HCT116 (cell line): ENCODE data around the gene ADAMTSL2. TPM values are rescaled to one million over a fixed set of nuclear protein-coding genes. Genes with fewer than 3 reads are reported as not detected.

Experiments
- ATAC-seq: fragments of 200-7000 bp; cut with Tn5 transposase; 2 replicates; pipeline ENCODE4 v1.9.1; 2020; ENCODE audit warnings: mild to moderate bottlenecking, moderate library complexity
- BruUV-seq: library from RNA; stranded (reverse); fragments of 400-500 nt; replicated peaks from 2 replicates; lab custom pipeline; 2021; lab: Mats Ljungman, UMichigan
- CTCF ChIA-PET: fragments of 300-600 bp; sonication (Branson Sonifier 250); formaldehyde crosslinking; loops from one replicate; lab custom pipeline; 2021; ENCODE audit warnings: antibody characterized with exemption; lab: Charles Lee
- POLR2A ChIA-PET: fragments of 300-600, 350-600 bp; sonication (Branson Sonifier 250); formaldehyde crosslinking; loops from one replicate; lab custom pipeline; 2021; ENCODE audit warnings: antibody characterized with exemption; lab: Charles Lee
- RAD21 ChIA-PET, 2 experiments: fragments of 300-600 bp; sonication (Branson Sonifier 250); formaldehyde crosslinking; loops; one replicate each; lab custom pipeline; 2023; ENCODE audit warnings: low total read pairs in 2 of 2; ENCODE audit not compliant: uncharacterized antibody in 2 of 2, unreplicated experiment in 2 of 2, low non-redundant PET in 1 of 2; lab: Charles Lee
- DNase-seq: peaks from one replicate; pipeline ENCODE4 v3.0.0-alpha.2; 2010; ENCODE audit warnings: low read depth, low spot score
- H2AFZ ChIP-seq: fragments of 200-600 bp; shearing (Covaris generic), sonication (generic); 2 replicates; pipeline ENCODE4 v1.6.1; 2017; ENCODE audit warnings: low read depth, mixed run types, mixed read lengths, antibody characterized with exemption, low read length; ENCODE audit not compliant: poor library complexity, severe bottlenecking
- H3K27ac ChIP-seq: 2 replicates; pipeline ENCODE4 v1.5.1; 2012; ENCODE audit warnings: low read depth, low read length
- H3K27me3 ChIP-seq: fragments of 200-600 bp; sonication (generic); 2 replicates; pipeline ENCODE4 v1.6.1; 2016; ENCODE audit warnings: mixed run types, low read length, mixed read lengths; ENCODE audit not compliant: insufficient read depth
- H3K36me3 ChIP-seq, 2 experiments: fragments of 200-500 bp in 1 of 2; fragments of 200-600 bp in 1 of 2; sonication (Bioruptor generic) in 1 of 2; sonication (generic) in 1 of 2; 2 replicates each; pipeline versions ENCODE4 v1.5.1 to v1.6.1; 2014 to 2016; ENCODE audit warnings: low read length in 2 of 2, inconsistent platforms in 1 of 2, mixed read lengths in 1 of 2, mixed run types in 1 of 2; ENCODE audit not compliant: insufficient read depth in 2 of 2, control insufficient read depth in 1 of 2
- H3K4me1 ChIP-seq, 2 experiments: fragments of 200-600 bp in 1 of 2; sonication (generic) in 1 of 2; 2 replicates each; pipeline versions ENCODE4 v1.5.1 to v1.6.1; 2012 to 2017; ENCODE audit warnings: low read length in 2 of 2, inconsistent platforms in 1 of 2, mild to moderate bottlenecking in 1 of 2, mixed read lengths in 1 of 2, mixed run types in 1 of 2, moderate library complexity in 1 of 2; ENCODE audit not compliant: insufficient read depth in 2 of 2, control insufficient read depth in 1 of 2
- H3K4me2 ChIP-seq: fragments of 200-600 bp; sonication (generic); 2 replicates; pipeline ENCODE4 v1.6.1; 2017; ENCODE audit warnings: mixed run types, low read length, mixed read lengths
- H3K4me3 ChIP-seq, 2 experiments: fragments of 200-600 bp in 1 of 2; sonication (generic) in 1 of 2; replicated peaks in 1 of 2; 2 replicates each; pipeline ENCODE4 v1.5.1; 2011 to 2016; ENCODE audit warnings: low read length in 2 of 2, control low read depth in 1 of 2, low read depth in 1 of 2, mild to moderate bottlenecking in 1 of 2, mixed read lengths in 1 of 2, mixed run types in 1 of 2
- H3K79me2 ChIP-seq: fragments of 200-600 bp; sonication (generic); 2 replicates; pipeline ENCODE4 v1.6.1; 2017; ENCODE audit warnings: mild to moderate bottlenecking, mixed run types, low read length, moderate library complexity, mixed read lengths; ENCODE audit not compliant: insufficient read depth
- H3K9ac ChIP-seq: fragments of 200-600 bp; sonication (generic); 2 replicates; pipeline ENCODE4 v1.6.1; 2016; ENCODE audit warnings: low read length, mixed read lengths
- H3K9me2 ChIP-seq: fragments of 200-600 bp; sonication (generic), shearing (Covaris generic); 2 replicates; pipeline ENCODE4 v1.6.1; 2017; ENCODE audit warnings: mixed run types, mild to moderate bottlenecking, moderate library complexity; ENCODE audit not compliant: insufficient read depth
- H3K9me3 ChIP-seq, 2 experiments: fragments of 200-500 bp in 1 of 2; fragments of 200-600 bp in 1 of 2; sonication (Bioruptor generic) in 1 of 2; sonication (generic) in 1 of 2; 2 replicates each; pipeline ENCODE4 v1.6.1; 2014 to 2017; ENCODE audit warnings: low read length in 2 of 2, mixed read lengths in 2 of 2, inconsistent platforms in 1 of 2, low read depth in 1 of 2, mild to moderate bottlenecking in 1 of 2, mixed run types in 1 of 2, moderate library complexity in 1 of 2; ENCODE audit not compliant: control insufficient read depth in 1 of 2, insufficient read depth in 1 of 2
- H4K20me1 ChIP-seq: fragments of 200-600 bp; sonication (generic), shearing (Covaris generic); 2 replicates; pipeline ENCODE4 v1.6.1; 2017; ENCODE audit warnings: mixed run types, mild to moderate bottlenecking, moderate library complexity; ENCODE audit not compliant: insufficient read depth
- CEBPB ChIP-seq: IDR thresholded peaks from 2 replicates; pipeline ENCODE4 v1.6.1; 2012; ENCODE audit warnings: low read depth
- CTCF ChIP-seq, 3 experiments: fragments of 200-600 bp in 1 of 3; sonication (generic) in 1 of 3; IDR thresholded peaks in 2 of 3; conservative IDR thresholded peaks in 1 of 3; 2 replicates each; pipeline ENCODE4 v1.5.1; 2012 to 2017; ENCODE audit warnings: low read depth in 2 of 3, low read length in 2 of 3, antibody characterized with exemption in 1 of 3, borderline replicate concordance in 1 of 3, control low read depth in 1 of 3, mild to moderate bottlenecking in 1 of 3, mixed read lengths in 1 of 3, mixed run types in 1 of 3, moderate library complexity in 1 of 3; ENCODE audit not compliant: insufficient read depth in 1 of 3
- EGR1 ChIP-seq: IDR thresholded peaks from 2 replicates; pipeline ENCODE4 v1.6.1; 2012; ENCODE audit warnings: low read depth
- ELF1 ChIP-seq: IDR thresholded peaks from 2 replicates; pipeline ENCODE4 v1.6.1; 2012; ENCODE audit warnings: low read depth, borderline replicate concordance
- JUND ChIP-seq: IDR thresholded peaks from 2 replicates; pipeline ENCODE4 v1.6.1; 2012
- POLR2AphosphoS5 ChIP-seq: IDR thresholded peaks from 2 replicates; pipeline ENCODE4 v1.6.1; 2011; ENCODE audit warnings: mild to moderate bottlenecking, low read depth, low read length, moderate library complexity
- RAD21 ChIP-seq: IDR thresholded peaks from 2 replicates; pipeline ENCODE4 v1.6.1; 2012; ENCODE audit warnings: low read depth, mild to moderate bottlenecking
- SIN3A ChIP-seq: IDR thresholded peaks from 2 replicates; pipeline ENCODE4 v1.6.1; 2012; ENCODE audit warnings: low read depth
- SRF ChIP-seq: IDR thresholded peaks from 2 replicates; pipeline ENCODE4 v1.6.1; 2012; ENCODE audit warnings: low read depth
- YY1 ChIP-seq: IDR thresholded peaks from 2 replicates; pipeline ENCODE4 v1.6.1; 2011; ENCODE audit warnings: low read length, low read depth, moderate library complexity, mild to moderate bottlenecking; ENCODE audit not compliant: insufficient replicate concordance; ENCODE audit errors: extremely low read depth
- ZBTB33 ChIP-seq: IDR thresholded peaks from 2 replicates; pipeline ENCODE4 v1.6.1; 2011; ENCODE audit warnings: mild to moderate bottlenecking, low read length, moderate library complexity; ENCODE audit not compliant: insufficient replicate concordance; ENCODE audit errors: extremely low read depth
- intact Hi-C: fragments of 100-400 bp; cut with micrococcal nuclease; formaldehyde crosslinking; loops from 2 replicates; pipeline ENCODE4 v1.10.0; 2022
- total RNA-seq: library from RNA; stranded (reverse); gene quantifications from one replicate; pipeline ENCODE4 v1.2.1, GENCODE V29; 2021; ENCODE audit not compliant: unreplicated experiment

The ADAMTSL2 gene
- total RNA-seq, 1 experiment from 2014 or later = not detected

GRCh38 chr9:133494636-133495326, 39.7 kb upstream of the ADAMTSL2 start (continued):
- no peak for TF ChIP-seq CTCF (IDR thresholded peaks at IDR 0.05 in 2 of 3, conservative IDR thresholded peaks at IDR 0.05 in 1 of 3; ENCODE audit: borderline replicate concordance in 1 of 3, insufficient read depth in 1 of 3, low read depth in 2 of 3, low read length in 2 of 3)
- TF ChIP-seq ZBTB33 = no peak
- no peak for TF ChIP-seq POLR2AphosphoS5
- TF ChIP-seq ELF1 = no peak

GRCh38 chr9:133495327-133496293, 38.9 kb upstream of the ADAMTSL2 start:
- ChIA-PET RAD21 (no interaction called here), POLR2A (no interaction called here), CTCF (interaction anchor here (1.9 kb wide), 1 partner anchor 9 kb away, joined by 7 read pairs; no protein-coding TSS in a partner anchor)
- intact Hi-C loops = no loop called here
- TF ChIP-seq SRF (no peak), RAD21 (no peak), EGR1 (no peak), CEBPB (no peak), YY1 (no peak), SIN3A (no peak), JUND (no peak)
- Histone ChIP-seq H3K36me3 (no peaks in the 10 kb centered on the region), H3K9me2 (no peaks in the 10 kb centered on the region), H3K4me2 (no peak overlapping the region), H3K9me3 (no peaks in the 10 kb centered on the region), H3K27me3 (no peaks in the 10 kb centered on the region; the same call in 1 of the 2 replicates), H3K4me3 (no peak overlapping the region), H3K27ac (no peak overlapping the region), H3K4me1 (no peaks in the 10 kb centered on the region), H3K79me2 (no peaks in the 10 kb centered on the region), H4K20me1 (no peaks in the 10 kb centered on the region), H2AFZ (no peak overlapping the region), H3K9ac (no peak overlapping the region)
- DNase-seq = no peak
- BruUV-seq = no TSS peak
- ATAC-seq = no peak
